HG02840 (cell line): ENCODE results near the gene LRRC63.
"Not testable (repeated sequence)": the region's sequence is repeated elsewhere in the genome, so short reads cannot be mapped to it uniquely, and the experiment has no call there.

ENCODE experiments used
- ATAC-seq: cut with Tn5 transposase; IDR thresholded peaks from one replicate; pipeline ENCODE4 v1.9.1; 2021; ENCODE audit warnings: mild to moderate bottlenecking, moderate library complexity, moderate number of reproducible peaks; ENCODE audit not compliant: unreplicated experiment, low FRiP score

Gene LRRC63, protein sequence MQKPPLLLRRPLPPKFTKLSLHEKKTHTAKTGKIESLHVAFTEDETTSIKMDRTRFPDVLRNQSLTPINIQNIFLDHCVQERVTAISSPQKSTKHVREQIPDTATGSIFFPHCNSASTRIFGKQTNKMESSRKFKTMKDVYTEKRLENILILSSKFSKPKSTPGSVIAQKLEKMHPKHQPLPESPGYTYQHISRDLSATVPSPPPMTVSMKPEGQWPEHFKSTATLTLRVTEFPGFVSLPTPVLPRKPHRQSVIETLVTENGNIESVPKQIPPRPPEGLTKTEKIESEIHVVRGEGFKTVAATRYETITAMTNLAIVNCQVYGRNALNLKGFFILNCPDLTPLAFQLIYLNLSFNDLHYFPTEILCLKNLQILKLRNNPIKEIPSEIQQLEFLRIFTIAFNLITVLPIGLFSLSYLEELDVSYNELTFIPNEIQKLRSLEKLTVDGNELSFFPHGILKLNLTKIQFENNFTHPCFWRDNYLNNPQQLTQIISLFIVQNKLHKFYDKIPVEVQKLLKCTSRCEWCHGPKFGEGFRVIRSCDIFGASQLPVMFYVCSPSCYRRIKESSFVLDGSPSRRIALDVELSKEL

DNA sequence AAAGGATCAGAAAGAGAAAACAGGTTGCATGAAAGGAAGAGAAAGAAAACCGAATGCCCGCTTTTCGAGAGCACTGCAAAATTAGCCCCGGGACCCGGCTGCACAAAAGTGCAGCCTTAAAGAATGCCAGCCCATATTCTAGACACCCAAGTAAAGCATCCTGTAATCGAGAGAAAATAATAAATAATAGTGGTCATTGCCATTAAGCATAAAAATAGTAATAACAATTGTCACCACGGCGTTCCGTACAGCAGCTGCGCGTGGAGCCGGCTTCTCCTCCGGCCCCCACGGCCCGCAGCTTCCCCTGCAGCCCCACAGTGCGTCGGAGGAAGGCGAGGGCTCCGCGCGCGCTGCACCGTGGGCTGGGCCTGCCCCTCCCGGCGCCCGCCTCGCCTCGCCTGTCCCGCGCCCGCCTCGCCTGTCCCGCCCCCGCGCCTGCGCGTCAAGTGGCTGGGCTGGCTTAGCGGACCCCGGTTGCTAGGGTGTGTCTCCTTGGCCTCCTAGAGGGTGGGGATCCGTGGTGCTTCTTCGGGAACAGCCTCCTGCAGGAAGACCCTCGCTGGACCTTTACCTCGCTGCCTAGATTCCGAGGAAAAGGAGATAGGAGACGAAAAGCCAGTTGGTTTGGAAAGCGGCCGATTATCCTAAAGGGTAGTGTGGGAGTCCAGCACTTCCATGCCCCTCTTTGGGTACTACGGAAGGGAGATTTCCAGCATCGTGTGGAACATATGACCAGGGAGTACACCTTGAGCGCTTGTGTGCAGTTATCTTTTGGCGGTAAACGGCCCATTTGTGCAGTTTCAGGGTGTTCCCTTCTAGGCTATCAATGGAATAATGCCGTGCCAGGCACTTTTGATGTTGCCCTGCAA is at the start of gene LRRC63:
TSS of gene LRRC63 (plus strand) at position 446 of the 869 bp plus-strand sequence. CDS start 1,107 bp downstream, outside the sequence.
- ATAC-seq = peak; percentile 88

DNA sequence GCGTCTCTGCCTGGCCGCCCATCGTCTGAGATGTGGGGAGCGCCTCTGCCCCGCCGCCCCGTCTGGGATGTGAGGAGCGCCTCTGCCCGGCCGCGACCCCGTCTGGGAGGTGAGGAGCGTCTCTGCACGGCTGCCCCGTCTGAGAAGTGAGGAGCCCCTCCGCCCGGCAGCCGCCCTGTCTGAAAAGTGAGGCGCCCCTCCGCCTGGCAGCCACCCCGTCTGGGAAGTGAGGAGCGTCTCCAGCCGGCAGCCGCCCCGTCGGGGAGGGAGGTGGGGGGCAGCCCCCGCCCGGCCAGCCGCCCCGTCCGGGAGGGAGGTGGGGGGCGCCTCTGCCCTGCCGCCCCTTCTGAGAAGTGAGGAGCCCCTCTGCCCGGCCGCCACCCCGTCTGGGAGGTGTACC is 49.0 kb upstream of the LRRC63 start:
- ATAC-seq = not testable (repeated sequence)

DNA sequence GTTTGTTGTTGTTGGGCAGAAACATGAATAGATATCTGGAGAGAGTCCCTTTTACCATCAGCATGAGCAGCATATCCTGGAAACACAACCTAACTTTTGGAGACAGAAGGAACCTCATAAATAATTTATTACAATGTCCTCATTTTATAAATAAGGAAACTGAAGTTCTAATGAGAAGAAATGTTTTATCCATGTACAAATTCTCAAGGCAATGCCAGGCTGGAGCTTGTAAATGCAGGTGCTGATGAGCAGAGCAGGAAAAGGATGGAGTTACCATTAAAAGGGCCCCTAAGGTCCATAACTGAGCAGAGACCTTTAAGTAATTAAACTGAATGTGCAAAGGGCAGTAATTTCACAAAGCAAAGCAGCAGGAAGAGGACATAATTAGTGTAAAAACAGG is 47.1 kb upstream of the LRRC63 start:
- ATAC-seq = no peak

DNA sequence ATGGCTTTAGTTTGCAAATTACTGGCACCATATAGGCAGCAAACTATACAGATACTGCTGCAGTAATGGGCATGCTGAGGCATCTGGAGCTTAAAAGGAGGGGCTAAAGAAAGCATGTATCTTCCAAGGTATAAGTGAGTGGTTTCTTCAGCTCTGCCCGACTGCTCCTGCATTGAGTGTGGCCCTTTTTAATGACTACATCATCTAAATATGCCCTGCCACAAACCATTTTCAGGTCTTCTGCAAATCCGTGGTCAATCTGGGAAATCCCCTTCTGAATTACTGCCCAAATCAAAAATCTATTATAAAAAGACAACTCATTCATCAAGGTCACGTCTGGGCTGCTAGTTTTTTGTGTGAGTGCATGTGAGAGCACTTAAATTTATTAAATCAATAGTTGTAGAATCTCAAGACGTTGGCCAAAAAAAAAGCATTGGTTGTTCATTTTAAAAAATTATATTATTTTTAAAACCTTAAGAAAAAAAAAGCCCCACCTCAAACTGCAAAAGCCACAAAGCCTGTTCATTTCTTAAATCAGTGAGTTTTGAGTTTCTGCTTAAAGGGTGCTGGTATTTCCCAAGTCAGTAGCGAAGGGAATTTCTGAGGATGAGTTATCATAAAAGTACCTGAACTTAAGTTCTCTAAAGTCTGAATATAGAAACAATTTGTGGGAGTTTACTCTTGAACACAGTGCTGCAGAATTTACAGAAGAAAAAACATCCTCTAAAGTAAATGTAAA is 46.1 kb upstream of the LRRC63 start:
- ATAC-seq = peak; percentile 34

DNA sequence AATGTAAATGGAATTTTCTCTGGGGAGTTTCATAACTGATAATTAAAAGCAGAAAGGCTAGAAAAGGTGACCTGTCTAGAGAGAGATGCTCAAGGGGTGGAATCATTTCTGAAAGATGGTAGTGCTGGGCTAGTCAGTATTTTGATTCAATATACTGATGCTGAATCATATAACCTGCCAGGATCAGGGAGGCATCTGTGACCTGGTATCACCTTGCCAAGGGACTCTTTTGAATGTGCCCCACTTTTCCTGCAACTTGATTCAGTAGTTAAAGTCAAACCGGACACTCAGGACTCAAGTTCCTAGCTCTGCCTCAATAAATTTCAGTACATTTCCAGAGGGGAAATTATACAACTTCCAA is 45.5 kb upstream of the LRRC63 start:
- ATAC-seq = no peak

DNA sequence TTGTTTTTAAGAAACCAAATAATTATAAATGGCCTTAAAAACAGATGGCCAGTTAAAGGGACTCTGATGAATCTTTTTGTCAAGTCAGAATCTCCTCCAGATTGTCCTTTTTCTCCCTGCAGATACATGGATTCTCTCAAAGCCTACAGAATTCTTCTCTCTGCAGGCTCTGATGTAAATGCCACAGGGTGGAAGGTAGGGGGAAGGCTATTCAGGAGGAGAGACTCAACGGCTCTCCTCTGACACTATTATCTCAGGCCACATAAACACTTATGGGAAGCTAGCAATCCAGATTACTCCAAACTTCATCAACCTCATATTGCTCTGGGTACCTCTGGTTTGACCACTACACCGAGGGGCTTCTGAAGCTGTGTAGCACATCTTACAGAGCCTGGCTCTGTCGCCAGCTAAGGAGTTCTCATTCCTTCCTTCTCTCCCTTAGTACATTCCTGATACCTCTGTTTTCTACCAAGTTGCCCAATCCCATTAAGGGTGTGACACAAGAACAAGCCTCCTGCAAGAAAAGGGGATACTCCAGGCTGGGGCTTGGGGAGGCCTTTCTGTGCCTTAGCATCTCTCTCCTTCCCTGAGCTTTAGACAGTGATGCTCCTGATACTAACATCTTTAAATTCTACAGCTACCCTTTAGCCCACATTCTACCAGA is 44.6 kb upstream of the LRRC63 start:
- no peak for ATAC-seq

DNA sequence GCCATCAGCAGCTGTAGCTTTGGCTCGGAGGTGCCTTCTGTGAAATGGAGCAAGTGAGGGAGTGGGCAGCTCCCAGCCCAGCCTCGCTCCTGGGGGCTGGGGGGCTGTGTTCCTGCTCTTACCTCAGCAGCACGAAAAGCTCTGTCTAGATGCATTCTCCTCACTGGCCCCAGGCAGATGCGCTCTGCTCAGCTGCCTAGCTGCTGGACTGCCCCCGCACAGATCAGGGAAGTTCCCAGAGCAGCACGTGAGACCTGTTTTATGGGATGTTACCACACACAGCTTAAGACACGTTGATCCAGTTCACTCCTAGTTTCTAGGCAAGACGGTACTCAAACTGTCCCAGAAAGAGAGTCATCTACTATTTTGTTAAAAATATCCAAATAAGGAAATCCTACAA is 43.4 kb upstream of the LRRC63 start:
- ATAC-seq = no peak

DNA sequence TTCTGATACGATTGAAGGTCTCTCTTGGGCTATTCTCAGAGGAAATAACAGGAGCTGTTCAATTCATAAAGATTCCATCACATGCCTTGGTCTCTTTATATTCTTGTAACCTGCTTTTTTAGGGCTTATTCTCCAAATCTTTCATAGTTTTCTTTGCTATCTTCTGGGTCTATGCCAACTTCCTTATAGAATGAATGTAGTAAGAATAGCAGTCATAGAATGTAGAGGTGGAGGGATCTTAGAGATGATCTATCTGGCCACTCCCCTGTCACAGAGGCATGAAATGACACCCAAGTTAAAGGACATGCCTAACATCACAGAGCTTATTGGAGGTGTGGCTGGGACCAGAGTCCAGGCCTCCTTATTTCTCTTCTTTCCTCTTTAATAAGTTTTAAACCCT is 42.9 kb upstream of the LRRC63 start:
- no peak for ATAC-seq

DNA sequence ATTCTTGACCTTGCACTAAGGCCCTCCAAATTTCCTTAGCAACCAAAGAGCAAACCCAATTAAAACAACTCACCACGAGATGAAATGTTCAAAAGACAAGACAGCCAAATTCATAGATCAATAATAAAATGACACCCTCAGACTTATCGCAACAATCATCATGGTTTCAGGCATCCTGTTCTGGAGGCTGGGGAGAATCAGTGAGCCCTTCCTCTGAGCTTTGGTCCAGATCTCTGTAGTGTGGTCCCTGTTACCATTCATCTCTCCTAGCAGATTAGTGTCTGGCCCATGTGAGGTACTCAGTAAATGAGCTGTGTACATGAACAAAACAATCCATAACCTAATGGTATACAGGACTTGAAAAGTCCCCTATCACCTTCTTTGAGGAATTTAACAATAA is 42.0 kb upstream of the LRRC63 start:
- ATAC-seq = no peak

DNA sequence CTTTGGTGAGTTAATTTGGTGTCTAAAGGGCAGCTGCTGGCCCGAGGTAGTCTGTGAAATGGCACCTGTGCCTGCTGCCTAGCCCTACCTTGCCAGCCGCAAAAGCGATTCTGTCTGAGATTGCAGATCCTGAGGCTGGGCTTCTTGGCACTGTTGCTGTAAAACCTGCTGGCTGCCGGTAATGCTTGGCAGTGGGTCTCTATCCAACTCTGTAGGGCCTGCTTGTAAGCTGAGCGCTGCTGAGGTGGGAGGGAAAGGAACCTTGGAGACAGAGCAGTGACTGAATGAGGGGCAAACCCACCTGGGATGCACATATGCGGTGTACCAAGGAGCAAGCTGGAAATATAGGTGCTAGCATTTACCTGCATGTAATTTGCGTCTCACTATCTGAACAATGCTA is 41.5 kb upstream of the LRRC63 start:
- no peak for ATAC-seq

DNA sequence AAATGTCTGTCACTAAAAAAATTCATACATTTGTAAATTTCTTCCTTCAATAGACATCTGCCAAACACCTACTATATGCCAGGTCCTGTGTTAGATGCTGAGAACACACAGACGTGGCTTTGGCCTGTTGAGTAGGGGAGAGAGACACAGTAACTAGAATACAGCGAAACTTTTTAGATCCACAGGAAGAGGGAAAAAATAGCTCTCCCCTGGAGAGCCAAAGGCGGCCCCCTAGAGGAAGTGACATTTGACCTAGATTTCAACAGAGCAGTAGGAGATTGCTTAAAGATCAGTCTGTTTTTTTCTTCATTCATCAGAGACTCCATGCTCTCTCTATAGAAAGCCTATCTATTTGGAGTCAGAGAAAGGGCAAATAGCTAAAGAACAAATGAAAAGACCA is 41.0 kb upstream of the LRRC63 start:
- no peak for ATAC-seq

DNA sequence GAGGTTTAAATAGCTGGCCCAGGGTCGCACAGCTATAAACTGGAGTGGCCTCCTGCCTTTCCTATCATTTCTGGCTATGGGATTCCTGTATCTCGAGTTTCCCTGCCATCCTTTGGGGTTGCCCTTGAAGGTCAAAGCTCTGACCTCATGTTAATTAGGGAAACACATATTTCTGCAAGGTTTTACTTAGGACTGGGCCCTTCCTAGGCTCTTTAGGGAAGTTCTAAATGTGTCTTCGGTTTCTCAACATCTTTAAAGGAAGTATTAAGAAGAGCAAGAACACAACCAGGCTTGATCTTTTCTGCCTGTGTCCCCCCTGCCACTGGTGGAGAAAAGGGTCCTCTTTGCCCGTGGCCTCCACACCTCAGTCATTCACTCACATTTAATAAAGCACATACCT is 40.5 kb upstream of the LRRC63 start:
- ATAC-seq = no peak

DNA sequence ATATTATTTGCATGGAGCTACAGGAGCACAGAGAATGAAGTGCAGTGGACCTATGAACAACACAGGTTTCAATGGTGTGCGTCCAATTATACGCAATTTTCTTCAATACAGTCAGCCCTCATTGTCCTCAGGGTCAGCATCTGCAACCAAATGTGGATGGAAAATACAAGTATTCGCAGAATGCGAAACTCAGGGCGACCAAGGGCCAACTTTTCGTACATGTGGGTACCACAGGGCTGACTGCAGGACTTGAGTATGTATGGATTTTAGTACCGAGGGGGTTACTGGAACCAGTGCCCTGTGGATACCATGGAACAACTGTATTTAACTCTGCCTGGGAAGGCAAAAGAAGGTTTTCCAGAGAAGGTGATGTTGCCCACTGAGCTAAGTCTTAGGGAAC is 40.0 kb upstream of the LRRC63 start:
- ATAC-seq = no peak

DNA sequence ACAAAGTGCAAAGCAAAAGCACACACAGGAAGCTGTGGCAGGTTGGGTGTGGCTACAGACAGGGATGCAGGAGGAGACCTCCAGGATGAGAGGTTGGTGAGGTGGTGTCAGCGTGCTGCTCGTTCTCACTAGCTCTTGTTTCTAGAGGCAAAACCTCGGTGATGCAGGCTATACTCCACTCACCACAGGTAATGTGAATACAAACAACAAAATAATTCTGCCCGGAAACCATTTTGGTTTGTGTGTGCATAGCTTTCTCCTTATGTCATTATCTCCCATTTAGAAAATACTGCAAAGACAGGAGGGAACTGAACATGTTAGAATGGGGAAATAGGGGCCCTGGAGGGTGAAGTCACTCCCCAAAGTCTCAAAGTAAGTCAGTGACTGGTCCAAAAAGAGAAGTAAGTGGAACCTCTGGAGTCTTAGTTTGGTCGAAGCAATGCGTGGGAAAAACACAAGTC is 39.2 kb upstream of the LRRC63 start:
- ATAC-seq = no peak

DNA sequence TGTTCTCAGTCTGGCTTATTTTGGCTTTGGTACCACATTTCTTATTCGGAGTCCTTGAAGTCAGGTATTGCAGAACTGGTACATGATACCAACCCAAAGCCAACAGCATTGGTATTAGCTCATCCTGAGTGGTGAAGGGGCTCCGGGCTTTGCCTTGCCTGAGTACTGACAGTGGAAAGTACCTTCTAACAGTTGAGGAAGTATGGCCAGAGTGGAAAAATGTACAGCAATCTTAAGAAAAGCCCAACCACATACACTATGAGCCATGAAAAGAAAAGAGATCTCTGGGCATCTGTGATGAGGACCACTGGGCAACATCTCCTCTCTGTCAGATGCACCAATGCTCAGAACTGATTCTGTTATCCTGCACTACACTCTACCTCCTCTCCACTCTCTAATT is 38.1 kb upstream of the LRRC63 start:
- peak; percentile 42 for ATAC-seq

DNA sequence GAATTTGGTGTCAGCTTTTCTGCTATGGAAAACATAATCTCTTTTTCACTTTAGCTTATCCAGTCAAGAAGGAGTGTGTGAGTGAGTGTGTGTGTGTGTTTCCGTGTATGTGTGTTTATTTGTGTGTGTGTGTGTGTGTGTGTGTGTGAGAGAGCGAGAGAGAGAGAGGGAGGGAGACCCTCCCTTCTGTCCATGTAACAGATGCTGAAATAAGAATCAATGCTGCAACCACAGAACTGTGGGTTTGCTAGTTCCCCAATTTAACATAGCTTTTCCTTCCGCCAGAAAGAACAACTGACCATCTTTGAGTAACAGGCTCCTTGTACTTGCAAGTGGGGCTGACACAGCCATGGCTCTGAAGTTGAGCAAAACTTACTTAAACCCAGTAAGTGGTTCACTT is 35.0 kb upstream of the LRRC63 start:
- ATAC-seq = no peak

DNA sequence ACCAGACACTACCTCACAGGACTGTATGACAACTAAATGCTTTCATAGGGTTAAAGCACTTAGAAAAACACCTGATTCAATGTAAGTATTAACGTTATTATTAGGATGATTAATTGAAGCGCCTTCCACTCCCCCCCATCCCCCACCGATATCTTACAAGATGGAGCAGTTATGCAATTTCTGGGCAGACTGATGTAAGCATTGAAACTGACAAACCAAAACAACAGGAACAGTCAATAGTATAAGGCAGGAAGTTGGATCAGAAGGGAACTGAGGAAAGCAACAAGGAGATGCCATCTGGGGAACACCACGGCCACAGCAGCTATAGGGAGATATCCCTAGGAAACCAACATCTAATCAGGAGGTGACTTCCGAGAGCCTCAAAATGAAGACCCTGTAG is 33.6 kb upstream of the LRRC63 start:
- ATAC-seq = no peak

DNA sequence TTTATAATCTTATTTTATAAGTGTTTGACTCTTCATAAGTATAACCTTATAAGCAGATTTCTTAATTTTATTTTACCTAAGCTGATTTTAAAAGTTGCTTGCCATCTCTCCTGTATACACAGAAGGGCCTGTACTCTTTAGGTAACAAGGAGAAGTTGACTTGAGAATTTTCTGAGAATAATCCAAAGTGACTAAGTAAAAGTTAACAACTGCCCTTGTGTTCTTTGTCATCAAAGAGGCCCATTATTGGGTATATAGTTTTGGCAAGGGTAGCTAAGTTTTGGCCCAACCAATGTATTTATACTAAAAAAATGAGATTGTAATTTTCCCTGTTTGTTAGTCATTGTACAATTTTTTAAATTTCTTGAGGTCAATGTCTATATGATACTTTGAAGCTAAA is 32.9 kb upstream of the LRRC63 start:
- ATAC-seq = no peak

DNA sequence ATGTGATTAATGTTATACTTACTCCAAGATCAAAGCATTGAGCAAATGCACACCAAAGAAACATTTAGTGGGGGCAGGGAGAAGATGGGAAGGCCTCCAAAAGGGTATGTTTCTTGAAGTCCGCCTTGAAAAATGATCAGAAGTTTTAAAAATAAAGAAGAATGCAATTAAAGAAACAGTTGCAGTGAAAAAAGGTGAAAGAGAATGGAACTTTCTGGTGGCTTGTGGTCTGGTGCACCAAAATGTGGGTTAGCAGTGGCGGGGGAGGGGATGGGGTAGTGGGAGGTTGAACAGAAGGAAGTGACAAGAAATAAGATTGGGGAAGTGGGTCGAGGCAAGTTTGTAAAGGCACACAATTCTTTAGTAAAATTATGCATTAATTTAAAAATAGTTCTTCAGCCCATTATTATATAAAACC is 32.2 kb upstream of the LRRC63 start:
- no peak for ATAC-seq
